Endodermal cell (in vitro differentiated cells): ENCODE measurements around the gene ARHGEF28. TPM values are rescaled to one million over a fixed set of nuclear protein-coding genes. Genes with fewer than 3 reads are reported as not detected.

Source experiments
- DNase-seq: peaks from one replicate; pipeline ENCODE4 v3.0.0-alpha.2; 2017
- H3K27ac ChIP-seq: 2 replicates; pipeline ENCODE4 v1.5.1; 2013; ENCODE audit warnings: mild to moderate bottlenecking, low read depth, low read length, moderate library complexity
- H3K27me3 ChIP-seq: 2 replicates; pipeline ENCODE4 v1.6.1; 2013; ENCODE audit warnings: mild to moderate bottlenecking, low read length, moderate library complexity; ENCODE audit not compliant: insufficient read depth, control insufficient read depth, poor library complexity, severe bottlenecking
- H3K36me3 ChIP-seq: 2 replicates; pipeline ENCODE4 v1.7.0; 2013; ENCODE audit warnings: mild to moderate bottlenecking, low read length, moderate library complexity; ENCODE audit not compliant: control insufficient read depth, insufficient read depth
- H3K4me1 ChIP-seq: one replicate; pipeline ENCODE4 v1.7.0; 2013; ENCODE audit warnings: low read length; ENCODE audit not compliant: control insufficient read depth, insufficient read depth
- H3K4me3 ChIP-seq: 2 replicates; pipeline ENCODE4 v1.5.1; 2013; ENCODE audit warnings: mild to moderate bottlenecking, low read length, moderate library complexity
- H3K9ac ChIP-seq: 2 replicates; pipeline ENCODE4 v1.6.1; 2013; ENCODE audit warnings: mild to moderate bottlenecking, low read length, moderate library complexity; ENCODE audit not compliant: poor library complexity, severe bottlenecking; ENCODE audit errors: extremely low read depth
- H3K9me3 ChIP-seq: 2 replicates; pipeline ENCODE4 v1.6.1; 2013; ENCODE audit warnings: mild to moderate bottlenecking, low read length, moderate library complexity; ENCODE audit not compliant: control insufficient read depth
- H3K27ac Mint-ChIP-seq: 2 replicates; pipeline ENCODE4 v1.8.0; 2020; ENCODE audit warnings: mixed read lengths
- H3K27me3 Mint-ChIP-seq: 2 replicates; pipeline ENCODE4 v1.8.0; 2021; ENCODE audit warnings: mild to moderate bottlenecking, mixed read lengths; ENCODE audit not compliant: insufficient read depth
- H3K36me3 Mint-ChIP-seq: 2 replicates; pipeline ENCODE4 v1.8.0; 2020; ENCODE audit warnings: low read depth, mixed read lengths
- H3K4me1 Mint-ChIP-seq: 2 replicates; pipeline ENCODE4 v1.8.0; 2020; ENCODE audit warnings: mixed read lengths
- H3K4me3 Mint-ChIP-seq: 2 replicates; pipeline ENCODE4 v1.8.0; 2020; ENCODE audit warnings: mild to moderate bottlenecking, moderate library complexity, mixed read lengths
- H3K9me3 Mint-ChIP-seq: 2 replicates; pipeline ENCODE4 v1.8.0; 2020; ENCODE audit warnings: mild to moderate bottlenecking, mixed read lengths
- CTCF ChIP-seq: fragments of 200-600 bp; sonication (generic); conservative IDR thresholded peaks from 2 replicates; pipeline ENCODE4 v1.5.0; 2021; ENCODE audit warnings: antibody characterized with exemption, mild to moderate bottlenecking
- WGBS, 2 experiments: methylation state at CpG; one replicate each; pipeline versions ENCODE4 v1.1.5 to v1.1.7; 2013; ENCODE audit warnings: missing lambda C conversion rate in 2 of 2, mixed read lengths in 1 of 2; ENCODE audit not compliant: insufficient coverage in 1 of 2, insufficient read length in 1 of 2; 5-methylcytosine and 5-hydroxymethylcytosine counted together
- total RNA-seq, 2 donors: library from RNA; stranded (reverse); fragmentation: NEBNext Ultra II Directional in 1 of 2; extraction: Animal tissue kit (Norgen Biotek cat#: 25700) in 1 of 2; gene quantifications; 2 replicates in 1 of 2; 3 replicates in 1 of 2; pipeline ENCODE4 v1.2.1, GENCODE V29; 2021

Gene ARHGEF28
- total RNA-seq, 2 donors from 2014 or later = 0.92 to 1.2 TPM

GRCh38 chr5:73968246-73968645 lies 342.2 kb downstream of the ARHGEF28 start:
- no peaks in the 10 kb centered on the region for H3K36me3 Mint-ChIP-seq
- H3K27me3 Mint-ChIP-seq = peaks cover 24% of the 10 kb centered on the region
- H3K4me1 Mint-ChIP-seq = peaks cover 18% of the 10 kb centered on the region
- Histone ChIP-seq H3K9me3 (no peaks in the 10 kb centered on the region), H3K4me1 (no peaks in the 10 kb centered on the region), H3K9ac (no peak overlapping the region), H3K27ac (no peak overlapping the region), H3K4me3 (no peak overlapping the region), H3K36me3 (no peaks in the 10 kb centered on the region), H3K27me3 (no peaks in the 10 kb centered on the region)
- 94 to 100% methylated on average over 1 of the region's 2 CpGs for WGBS, 2 experiments
- TF ChIP-seq CTCF = no peak
- DNase-seq = no peak
- H3K9me3 Mint-ChIP-seq = no peaks in the 10 kb centered on the region
- H3K4me3 Mint-ChIP-seq = no peak overlapping the region
- H3K27ac Mint-ChIP-seq = no peak overlapping the region

- no peaks in the 10 kb centered on the region for H3K27me3 ChIP-seq
- Mint-ChIP-seq H3K27ac (no peak overlapping the region), H3K9me3 (no peaks in the 10 kb centered on the region)
Observed at GRCh38 chr5:73968729-73969128, 342.7 kb downstream of the ARHGEF28 start.

GRCh38 chr5:73969195-73970036 lies 343.4 kb downstream of the ARHGEF28 start:
- no peak for DNase-seq
- 59 to 72% methylated on average over 2 to 5 of the region's 5 CpGs for WGBS, 2 experiments
- no peak for TF ChIP-seq CTCF
- no peak overlapping the region for H3K4me3 ChIP-seq
- Mint-ChIP-seq H3K9me3 (no peaks in the 10 kb centered on the region), H3K36me3 (no peaks in the 10 kb centered on the region), H3K4me3 (no peak overlapping the region), H3K27ac (no peak overlapping the region), H3K4me1 (peaks cover 18% of the 10 kb centered on the region), H3K27me3 (peaks cover 24% of the 10 kb centered on the region)
- no peaks in the 10 kb centered on the region for H3K36me3 ChIP-seq
- no peaks in the 10 kb centered on the region for H3K4me1 ChIP-seq
- no peak overlapping the region for H3K27ac ChIP-seq
- no peak overlapping the region for H3K9ac ChIP-seq
- H3K9me3 ChIP-seq = no peaks in the 10 kb centered on the region
- H3K27me3 ChIP-seq = no peaks in the 10 kb centered on the region

More at GRCh38 chr5:73968729-73969128, 342.7 kb downstream of the ARHGEF28 start:
- H3K9me3 ChIP-seq = no peaks in the 10 kb centered on the region
- H3K4me3 ChIP-seq = no peak overlapping the region
- no peaks in the 10 kb centered on the region for H3K36me3 ChIP-seq
- 71 to 78% methylated on average over 4 to 8 of the region's 8 CpGs for WGBS, 2 experiments
- H3K36me3 Mint-ChIP-seq = no peaks in the 10 kb centered on the region
- H3K9ac ChIP-seq = no peak overlapping the region
- no peak overlapping the region for H3K4me3 Mint-ChIP-seq
- no peaks in the 10 kb centered on the region for H3K4me1 ChIP-seq
- no peak overlapping the region for H3K27ac ChIP-seq
- peaks cover 18% of the 10 kb centered on the region for H3K4me1 Mint-ChIP-seq
- no peak for DNase-seq
- TF ChIP-seq CTCF = no peak
- H3K27me3 Mint-ChIP-seq = peaks cover 24% of the 10 kb centered on the region
